Skeletal muscle tissue (tissue), 5 donors: ENCODE data around the gene API5. TPM values are rescaled to one million over a fixed set of nuclear protein-coding genes. Genes with fewer than 3 reads are reported as not detected.

Experiments
- H3K27ac ChIP-seq: one replicate; pipeline ENCODE4 v1.7.0; 2013; ENCODE audit warnings: mild to moderate bottlenecking, low read depth, low read length, inconsistent platforms
- H3K27me3 ChIP-seq, 3 donors: one replicate each; pipeline ENCODE4 v1.7.0; 2013; ENCODE audit warnings: low read length in 3 of 3; ENCODE audit not compliant: control insufficient read depth in 3 of 3, insufficient read depth in 3 of 3
- H3K36me3 ChIP-seq, 3 donors: one replicate each; pipeline ENCODE4 v1.7.0; 2013; ENCODE audit warnings: low read length in 3 of 3; ENCODE audit not compliant: control insufficient read depth in 3 of 3, insufficient read depth in 3 of 3
- H3K4me1 ChIP-seq, 3 donors: one replicate each; pipeline ENCODE4 v1.7.0; 2013; ENCODE audit warnings: low read length in 3 of 3, mild to moderate bottlenecking in 3 of 3; ENCODE audit not compliant: control insufficient read depth in 3 of 3, insufficient read depth in 3 of 3
- H3K4me3 ChIP-seq, 3 donors: one replicate each; pipeline ENCODE4 v1.7.0; 2013; ENCODE audit warnings: low read length in 3 of 3
- H3K9ac ChIP-seq, 3 donors: one replicate each; pipeline ENCODE4 v1.7.0; 2013; ENCODE audit warnings: low read length in 3 of 3, mild to moderate bottlenecking in 3 of 3, moderate library complexity in 2 of 3, low read depth in 1 of 3
- H3K9me3 ChIP-seq, 3 donors: one replicate each; pipeline ENCODE4 v1.7.0; 2013; ENCODE audit warnings: low read length in 3 of 3; ENCODE audit not compliant: control insufficient read depth in 3 of 3
- small RNA-seq: library from RNA; depleted of rRNA; stranded (forward); fragments of <200 nt; gene quantifications from one replicate; pipeline ENCODE3, GENCODE V24; 2014
- total RNA-seq: library from RNA; depleted of rRNA; stranded (reverse); fragments of >200 nt; gene quantifications from one replicate; pipeline ENCODE4 v1.2.3, GENCODE V29; 2014
- donor health status: Osteomylitis.

API5 gene
- total RNA-seq, 1 donor from 2014 or later: 52.7 TPM

DNA sequence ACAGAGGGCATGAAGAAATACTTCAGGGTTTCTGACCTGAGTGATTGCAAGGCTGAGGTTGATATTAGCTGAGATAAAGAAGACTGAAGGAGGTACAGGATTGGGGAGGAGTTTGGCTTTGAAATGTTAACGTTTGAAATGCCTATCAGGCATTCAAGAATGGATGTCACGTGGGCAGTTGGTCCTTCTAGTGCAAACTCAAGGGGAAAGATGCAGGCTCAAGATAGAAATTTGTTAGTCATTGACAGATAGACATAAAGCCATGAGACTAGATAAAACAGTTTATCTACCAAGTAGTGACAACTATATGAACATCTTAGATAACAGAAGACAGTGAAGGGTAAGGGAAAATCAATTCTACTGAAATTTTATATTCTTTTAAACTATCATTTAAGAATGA, 70.0 kb downstream of the API5 start:
- no peaks in the 10 kb centered on the region for H3K4me1 ChIP-seq
- no peak overlapping the region for H3K9ac ChIP-seq
- H3K4me3 ChIP-seq: no peak overlapping the region
- H3K36me3 ChIP-seq: peaks cover 0 to 2% (median 0%) of the 10 kb centered on the region in 3 donors
- no peaks in the 10 kb centered on the region for H3K27me3 ChIP-seq
- H3K9me3 ChIP-seq: no peaks in the 10 kb centered on the region
- no peak overlapping the region for H3K27ac ChIP-seq

DNA sequence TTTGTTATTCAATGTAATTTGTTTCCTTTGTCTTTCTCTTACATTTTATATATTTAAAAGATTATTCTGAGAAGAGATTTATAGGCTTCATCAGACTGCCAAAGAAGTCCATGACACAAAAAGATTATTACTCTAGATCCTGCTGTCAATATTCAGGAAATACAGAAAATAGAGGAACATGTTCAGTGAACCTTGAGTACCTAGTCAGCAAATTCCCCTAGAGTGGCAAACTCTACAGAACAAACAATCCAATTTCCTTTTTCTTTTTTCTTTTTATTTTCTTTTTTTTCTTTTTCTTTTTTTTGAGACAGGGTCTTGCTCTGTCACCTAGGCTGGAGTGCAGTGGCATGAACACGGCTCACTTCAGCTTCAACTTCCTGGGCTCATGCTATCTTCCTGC, 70.8 kb downstream of the API5 start:
- Histone ChIP-seq H3K36me3 (peaks cover 0 to 2% (median 2%) of the 10 kb centered on the region in 3 donors), H3K9ac (no peak overlapping the region), H3K27me3 (no peaks in the 10 kb centered on the region)

DNA sequence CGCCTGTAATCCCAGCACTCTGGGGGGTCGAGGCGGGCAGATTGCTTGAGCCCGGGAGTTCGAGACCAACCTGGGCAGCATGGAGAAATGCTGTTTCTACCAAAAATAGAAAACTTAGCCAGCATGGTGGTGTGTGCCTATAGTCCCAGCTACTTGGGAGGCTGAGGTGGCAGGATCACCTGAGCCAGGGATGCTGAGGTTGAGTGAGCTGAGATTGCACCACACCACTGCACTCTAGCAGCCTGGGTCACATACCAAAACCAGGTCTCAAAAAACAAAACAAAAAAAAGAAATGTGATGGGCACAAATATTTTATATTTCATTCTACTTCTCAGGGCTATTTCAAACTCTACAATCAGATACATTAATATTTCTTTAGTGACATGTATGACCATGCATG, 72.6 kb downstream of the API5 start:
- Histone ChIP-seq H3K27me3 (no peaks in the 10 kb centered on the region), H3K36me3 (peaks cover 0 to 6% (median 2%) of the 10 kb centered on the region in 3 donors), H3K4me1 (no peaks in the 10 kb centered on the region), H3K9ac (no peak overlapping the region), H3K9me3 (no peaks in the 10 kb centered on the region), H3K4me3 (no peak overlapping the region), H3K27ac (no peak overlapping the region)

More for the DNA sequence above, 70.8 kb downstream of the API5 start:
- H3K9me3 ChIP-seq: no peaks in the 10 kb centered on the region
- H3K4me1 ChIP-seq: no peaks in the 10 kb centered on the region
- no peak overlapping the region for H3K4me3 ChIP-seq
- H3K27ac ChIP-seq: no peak overlapping the region

GRCh38 chr11:43392713-43393112, 80.9 kb downstream of the API5 start:
- Histone ChIP-seq H3K4me3 (no peak overlapping the region), H3K9me3 (no peaks in the 10 kb centered on the region), H3K27ac (no peak overlapping the region), H3K4me1 (no peaks in the 10 kb centered on the region), H3K9ac (no peak overlapping the region), H3K27me3 (no peaks in the 10 kb centered on the region), H3K36me3 (peaks cover 20 to 51% (median 41%) of the 10 kb centered on the region in 3 donors)

DNA sequence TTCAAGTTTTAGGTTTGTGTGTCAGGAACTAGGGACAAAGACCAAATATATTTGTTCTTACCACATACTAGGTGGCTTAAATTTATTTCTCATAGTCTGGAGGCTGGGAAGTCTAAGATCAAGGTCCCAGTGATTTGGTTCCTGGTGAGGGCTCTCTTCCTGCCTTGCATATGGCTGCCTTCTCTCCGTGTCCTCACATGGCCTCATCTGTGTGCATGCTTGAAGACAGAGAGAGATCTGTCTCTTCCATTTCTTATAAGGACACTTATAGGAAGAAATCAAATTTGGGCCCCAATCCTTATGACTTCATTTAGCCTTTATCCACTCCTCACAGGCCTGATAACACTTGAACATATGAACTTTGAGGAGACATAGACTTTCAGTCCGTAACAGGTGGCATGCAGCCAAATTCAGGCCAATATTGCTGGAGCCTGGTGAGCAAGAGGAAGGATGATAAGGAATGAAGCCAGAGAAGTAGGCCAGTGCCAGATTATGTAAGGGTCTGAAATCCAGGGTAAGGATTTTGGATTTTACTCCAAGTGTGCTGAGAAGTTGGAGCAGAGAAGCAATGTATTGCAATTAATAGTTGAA, 82.1 kb downstream of the API5 start:
- Histone ChIP-seq H3K9me3 (no peaks in the 10 kb centered on the region), H3K4me1 (no peaks in the 10 kb centered on the region), H3K4me3 (no peak overlapping the region), H3K36me3 (peaks cover 26 to 62% (median 48%) of the 10 kb centered on the region in 3 donors), H3K27ac (no peak overlapping the region), H3K9ac (no peak overlapping the region), H3K27me3 (no peaks in the 10 kb centered on the region)

Small RNA genes within 50 kb of the gene (small RNA-seq; reads per million reads assigned to genes)
- gene RF00019: not detected

Other genes starting within 250 kb of the API5 start
- gene TTC17, start 46.9 kb downstream of the API5 start, total RNA-seq: 79.9 TPM